ENCODE data around the gene MAGI1.

Gene MAGI1

GRCh38 chr3:65785065-65785645 is 253.6 kb downstream of the MAGI1 start:
- peak; percentile 67 for DNase-seq

- peak; percentile 27 for DNase-seq
Observed at GRCh38 chr3:65783117-65783516, 255.6 kb downstream of the MAGI1 start.

GRCh38 chr3:65781594-65781993 is 257.1 kb downstream of the MAGI1 start:
- DNase-seq = no peak

- DNase-seq = peak; percentile 18
Observed at GRCh38 chr3:65779390-65779789, 259.3 kb downstream of the MAGI1 start.

- peak; percentile 68 for DNase-seq
Observed at GRCh38 chr3:65778968-65779367, 259.8 kb downstream of the MAGI1 start.

GRCh38 chr3:65777050-65777449 is 261.7 kb downstream of the MAGI1 start:
- DNase-seq = no peak

- peak; percentile 97 for DNase-seq
Observed at GRCh38 chr3:65776494-65776893, 262.2 kb downstream of the MAGI1 start.

- peak; percentile 56 for DNase-seq
Observed at GRCh38 chr3:65776081-65776480, 262.6 kb downstream of the MAGI1 start.

GRCh38 chr3:65772758-65773157 is 266.0 kb downstream of the MAGI1 start:
- no peak for DNase-seq

GRCh38 chr3:65767551-65767950 is 271.2 kb downstream of the MAGI1 start:
- no peak for DNase-seq

GRCh38 chr3:65762235-65762580 is 276.5 kb downstream of the MAGI1 start:
- no peak for DNase-seq

- no peak for DNase-seq
Observed at GRCh38 chr3:65761446-65762234, 277.1 kb downstream of the MAGI1 start.

GRCh38 chr3:65758876-65759598 is 279.7 kb downstream of the MAGI1 start:
- peak; percentile 62 for DNase-seq

GRCh38 chr3:65758438-65758837 is 280.3 kb downstream of the MAGI1 start:
- DNase-seq = no peak

GRCh38 chr3:65752636-65753035 is 286.1 kb downstream of the MAGI1 start:
- no peak for DNase-seq

GRCh38 chr3:65751123-65751700 is 287.5 kb downstream of the MAGI1 start:
- peak; percentile 47 for DNase-seq

GRCh38 chr3:65749066-65749465 is 289.7 kb downstream of the MAGI1 start:
- DNase-seq = peak; percentile 16

- DNase-seq = peak; percentile 37
Observed at GRCh38 chr3:65748326-65748725, 290.4 kb downstream of the MAGI1 start.

- no peak for DNase-seq
Observed at GRCh38 chr3:65746848-65747247, 291.9 kb downstream of the MAGI1 start.

- no peak for DNase-seq
Observed at GRCh38 chr3:65745306-65745705, 293.4 kb downstream of the MAGI1 start.

- DNase-seq = peak; percentile 26
Observed at GRCh38 chr3:65742914-65743313, 295.8 kb downstream of the MAGI1 start.

GRCh38 chr3:65741540-65741939 is 297.2 kb downstream of the MAGI1 start:
- no peak for DNase-seq

GRCh38 chr3:65739901-65740541 is 298.7 kb downstream of the MAGI1 start:
- no peak for DNase-seq

Data from fibroblast of upper back skin (primary cell).